A549 treated with AZD9567 at 1 μM for 4 hours (cell line): ENCODE results near the gene RNF145. TPM values are rescaled to one million over a fixed set of nuclear protein-coding genes. Genes with fewer than 3 reads are reported as not detected.

ENCODE experiments used
- total RNA-seq: library from RNA; stranded (reverse); fragments of 200-300 nt; extraction: Qiagen RNA extraction; gene quantifications from 5 replicates; pipeline ENCODE4 v1.2.3, GENCODE V29; 2022; ENCODE audit not compliant: insufficient read depth

Gene RNF145
- 116 to 135 TPM (median 128 TPM) in 5 replicates for total RNA-seq

GRCh38 chr5:159209438-159210209, at the start of gene RNF145:
Gene RNF145 (minus strand): TSS chr5:159209553. CDS start chr5:159203617, 5,936 bp downstream.

Other genes with a start within 250 kb of the RNF145 start
- gene EBF1, start 109.6 kb downstream of the RNF145 start, total RNA-seq = 0.47 to 0.61 TPM (median 0.55 TPM) in 4 of 5 replicates, not detected in the other
- 31.8 to 43.0 TPM (median 37.2 TPM) in 5 replicates for gene UBLCP1, start 53.7 kb upstream of the RNF145 start, total RNA-seq
- 0.05 to 0.12 TPM (median 0.06 TPM) in 4 of 5 replicates, not detected in the other for gene IL12B, start 120.9 kb upstream of the RNF145 start, total RNA-seq